Measurements from ENCODE around the gene TMEM143. TPM values are rescaled to one million over a fixed set of nuclear protein-coding genes. Genes with fewer than 3 reads are reported as not detected.
A peak's percentile ranks its signal among the peaks of the same experiment; 100 is the strongest.

Gene TMEM143
- total RNA-seq, 4 donors from 2014 or later: 6.7 to 21.0 (median 8.7) TPM

- no peak overlapping the region for H3K4me3 ChIP-seq (ENCODE audit: low read depth, poor library complexity, severe bottlenecking)
- TF ChIP-seq CTCF (IDR thresholded peaks at IDR 0.05) (no peak), POLR2A (IDR thresholded peaks at IDR 0.05) (no peak)
- 95 to 99% methylated on average over 3 of the region's 3 CpGs for WGBS, 2 donors
- intact Hi-C loops (cut with DNase I; ENCODE audit: low total_unique reads): no loop called here
- no peak for DNase-seq (ENCODE audit: low spot score in 2 of 2)
Measured at GRCh38 chr19:48361912-48362311, 1.8 kb downstream of the TMEM143 start.

- DNase-seq (ENCODE audit: low spot score in 2 of 2): no peak
- intact Hi-C loops (cut with DNase I; ENCODE audit: low total_unique reads): no loop called here
- TF ChIP-seq POLR2A (IDR thresholded peaks at IDR 0.05): no peak
- no peak for TF ChIP-seq CTCF (IDR thresholded peaks at IDR 0.05)
- 91 to 95% methylated on average over 5 of the region's 5 CpGs for WGBS, 2 donors
- H3K4me3 ChIP-seq (ENCODE audit: low read depth, poor library complexity, severe bottlenecking): no peak overlapping the region
Measured at GRCh38 chr19:48359123-48359522, 4.6 kb downstream of the TMEM143 start.

DNA sequence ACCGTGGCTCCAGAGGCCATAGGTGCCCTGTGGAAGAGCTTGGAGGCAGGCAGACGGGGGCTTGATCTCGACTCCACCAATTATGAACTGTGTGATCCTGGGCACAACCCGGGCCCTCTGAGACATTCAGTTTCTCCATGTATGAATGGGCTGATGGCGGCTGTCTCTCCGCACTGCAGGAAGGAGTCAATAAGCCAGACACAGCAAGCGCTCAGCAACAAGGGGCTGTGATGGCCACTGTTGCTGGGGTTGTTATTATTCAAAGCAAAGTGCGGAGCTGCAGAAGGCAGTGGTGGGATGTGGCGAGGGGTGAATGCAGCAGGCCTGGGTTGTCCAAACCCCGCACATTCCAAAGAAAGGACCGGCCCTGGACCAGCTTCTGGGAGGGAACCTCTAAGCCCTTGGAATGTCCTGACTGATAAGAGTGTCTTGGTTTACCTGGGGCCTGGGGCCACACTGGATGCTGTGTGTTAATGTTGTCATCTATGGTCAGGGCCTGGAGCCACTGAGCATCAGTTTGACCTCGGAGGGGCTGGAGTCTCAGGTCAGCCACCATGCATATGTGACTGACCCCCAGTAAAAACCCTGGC lies 8.3 kb downstream of the TMEM143 start:
- WGBS, 2 donors: 88 to 89% methylated on average over 12 of the region's 12 CpGs
- DNase-seq (ENCODE audit: low spot score in 2 of 2): no peak
- H3K4me3 ChIP-seq (ENCODE audit: low read depth, poor library complexity, severe bottlenecking): no peak overlapping the region
- intact Hi-C loops (cut with DNase I; ENCODE audit: low total_unique reads): no loop called here
- no peak for TF ChIP-seq POLR2A (IDR thresholded peaks at IDR 0.05)
- no peak for TF ChIP-seq CTCF (IDR thresholded peaks at IDR 0.05)

GRCh38 chr19:48354332-48354992 lies 9.3 kb downstream of the TMEM143 start:
- H3K4me3 ChIP-seq (ENCODE audit: low read depth, poor library complexity, severe bottlenecking): no peak overlapping the region
- WGBS, 2 donors: 85 to 88% methylated on average over 15 of the region's 15 CpGs
- DNase-seq (ENCODE audit: low spot score in 2 of 2): no peak
- intact Hi-C loops (cut with DNase I; ENCODE audit: low total_unique reads): no loop called here
- no peak for TF ChIP-seq POLR2A (IDR thresholded peaks at IDR 0.05)

DNA sequence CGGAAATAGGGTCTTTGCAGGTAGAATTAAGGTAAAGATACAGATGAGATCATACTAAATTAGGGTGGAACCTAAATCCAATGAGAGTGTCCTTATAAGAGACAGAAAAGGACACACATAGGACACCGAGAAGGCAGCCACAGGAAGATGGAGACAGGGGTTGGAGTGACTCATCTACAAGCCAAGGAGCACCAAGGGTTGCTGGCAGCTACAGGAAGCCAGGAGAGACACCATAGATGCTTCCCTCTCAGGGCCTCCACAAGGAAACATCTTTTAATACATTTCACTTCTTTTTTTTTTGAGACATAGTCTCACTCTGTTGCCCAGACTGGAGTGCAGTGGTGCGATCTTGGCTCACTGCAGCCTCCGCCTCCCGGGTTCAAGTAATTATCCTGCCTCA lies 10.1 kb downstream of the TMEM143 start:
- no peak overlapping the region for H3K4me3 ChIP-seq (ENCODE audit: low read depth, poor library complexity, severe bottlenecking)
- intact Hi-C loops (cut with DNase I; ENCODE audit: low total_unique reads): no loop called here
- TF ChIP-seq POLR2A (IDR thresholded peaks at IDR 0.05) (no peak), CTCF (IDR thresholded peaks at IDR 0.05) (no peak)
- WGBS, 2 donors: 86 to 90% methylated on average over 5 of the region's 5 CpGs
- no peak for DNase-seq (ENCODE audit: low spot score in 2 of 2)

- WGBS, 2 donors: 45 to 55% methylated on average over 8 of the region's 8 CpGs
- intact Hi-C loops (cut with DNase I; ENCODE audit: low total_unique reads): no loop called here
- H3K4me3 ChIP-seq (ENCODE audit: low read depth, poor library complexity, severe bottlenecking): no peak overlapping the region
- no peak for TF ChIP-seq POLR2A (IDR thresholded peaks at IDR 0.05)
- TF ChIP-seq CTCF (IDR thresholded peaks at IDR 0.05): peak in 1 of 3 donors; percentile 18
- peak; percentile 52 to 93 for DNase-seq (ENCODE audit: low spot score in 2 of 2)
Measured at GRCh38 chr19:48351341-48351752, 12.4 kb downstream of the TMEM143 start.
